ENCODE results near the gene HADH.

DNA sequence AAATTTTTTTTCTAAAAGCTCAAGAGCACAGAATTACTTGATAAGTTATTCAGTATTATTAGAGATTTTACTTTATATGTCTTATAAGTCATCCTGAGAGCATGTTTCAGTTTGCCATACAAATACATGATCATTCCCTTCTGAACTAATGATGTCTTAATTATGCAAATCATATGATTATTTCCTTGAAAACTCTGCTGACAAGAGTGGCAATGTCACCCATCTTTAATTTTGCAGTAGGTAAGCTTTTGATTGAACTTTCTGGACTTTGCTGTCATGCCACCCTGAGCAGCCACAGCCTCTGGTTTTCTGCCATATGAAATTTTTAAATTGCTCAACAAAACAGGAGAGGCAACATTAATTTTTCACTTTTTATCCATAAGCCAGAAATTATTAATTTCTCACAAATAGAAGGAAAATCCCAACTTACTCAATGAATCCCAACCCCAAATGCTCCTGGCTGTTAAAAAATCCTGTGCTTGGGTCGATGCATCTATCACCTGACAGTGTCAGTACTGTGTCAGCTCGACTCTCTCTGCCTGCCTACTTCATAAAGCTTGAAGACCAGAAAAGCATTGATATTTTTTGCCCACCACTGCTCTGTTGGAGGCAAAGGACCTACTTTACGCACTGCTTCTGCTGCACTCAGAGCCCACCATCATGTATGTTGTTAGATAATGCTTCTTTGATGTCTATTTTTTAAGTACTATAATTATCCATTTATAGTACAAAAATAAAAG is 11.6 kb upstream of the HADH start:
- TF ChIP-seq POLR2A (IDR thresholded peaks at IDR 0.05) = no peak
- TF ChIP-seq, protein P1, sequence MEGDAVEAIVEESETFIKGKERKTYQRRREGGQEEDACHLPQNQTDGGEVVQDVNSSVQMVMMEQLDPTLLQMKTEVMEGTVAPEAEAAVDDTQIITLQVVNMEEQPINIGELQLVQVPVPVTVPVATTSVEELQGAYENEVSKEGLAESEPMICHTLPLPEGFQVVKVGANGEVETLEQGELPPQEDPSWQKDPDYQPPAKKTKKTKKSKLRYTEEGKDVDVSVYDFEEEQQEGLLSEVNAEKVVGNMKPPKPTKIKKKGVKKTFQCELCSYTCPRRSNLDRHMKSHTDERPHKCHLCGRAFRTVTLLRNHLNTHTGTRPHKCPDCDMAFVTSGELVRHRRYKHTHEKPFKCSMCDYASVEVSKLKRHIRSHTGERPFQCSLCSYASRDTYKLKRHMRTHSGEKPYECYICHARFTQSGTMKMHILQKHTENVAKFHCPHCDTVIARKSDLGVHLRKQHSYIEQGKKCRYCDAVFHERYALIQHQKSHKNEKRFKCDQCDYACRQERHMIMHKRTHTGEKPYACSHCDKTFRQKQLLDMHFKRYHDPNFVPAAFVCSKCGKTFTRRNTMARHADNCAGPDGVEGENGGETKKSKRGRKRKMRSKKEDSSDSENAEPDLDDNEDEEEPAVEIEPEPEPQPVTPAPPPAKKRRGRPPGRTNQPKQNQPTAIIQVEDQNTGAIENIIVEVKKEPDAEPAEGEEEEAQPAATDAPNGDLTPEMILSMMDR (IDR thresholded peaks at IDR 0.05) = no peak

Data from lower leg skin (tissue), 3 donors.